GM12878 (cell line): ENCODE data around the gene INVS.

Source experiments
- CTCF ChIP-seq, 3 experiments: IDR thresholded peaks in 2 of 3; conservative IDR thresholded peaks in 1 of 3; 2 replicates each; pipeline ENCODE4 v1.5.1; 2011; ENCODE audit warnings: low read depth in 3 of 3, low read length in 3 of 3, mild to moderate bottlenecking in 3 of 3, control low read depth in 2 of 3, moderate library complexity in 2 of 3, inconsistent platforms in 1 of 3, mixed read lengths in 1 of 3; ENCODE audit not compliant: control insufficient read depth in 2 of 3, insufficient read depth in 1 of 3; ENCODE audit errors: extremely low read depth in 1 of 3
- FOXM1 ChIP-seq: IDR thresholded peaks from 2 replicates; pipeline ENCODE4 v1.6.1; 2012; ENCODE audit warnings: low read depth, mild to moderate bottlenecking, inconsistent platforms, low read length, moderate library complexity
- JUND ChIP-seq: IDR thresholded peaks from 2 replicates; pipeline ENCODE4 v1.6.1; 2012; ENCODE audit warnings: low read depth, mild to moderate bottlenecking, low read length, improper control_type of control experiment, moderate library complexity
- PKNOX1 ChIP-seq: fragments of 450-650 bp; IDR thresholded peaks from 2 replicates; pipeline ENCODE4 v1.6.1; 2016; ENCODE audit warnings: mild to moderate bottlenecking
- POLR2A ChIP-seq: IDR thresholded peaks from 2 replicates; pipeline ENCODE4 v1.6.1; 2011; ENCODE audit warnings: low read depth, mild to moderate bottlenecking, low read length
- RCOR1 ChIP-seq: conservative IDR thresholded peaks from 2 replicates; pipeline ENCODE4 v1.6.1; 2012; ENCODE audit warnings: low read depth, low read length, improper control_type of control experiment
- RFX5 ChIP-seq: IDR thresholded peaks from 2 replicates; pipeline ENCODE4 v1.6.1; 2011; ENCODE audit warnings: low read depth, low read length, improper control_type of control experiment
- SUZ12 ChIP-seq: fragments of 200-600 bp; sonication (generic); IDR thresholded peaks from one replicate; pipeline ENCODE4 v1.6.1; 2018; ENCODE audit warnings: antibody characterized with exemption, mild to moderate bottlenecking; ENCODE audit not compliant: unreplicated experiment
- TARDBP ChIP-seq: IDR thresholded peaks from 2 replicates; pipeline ENCODE4 v1.6.1; 2016; ENCODE audit warnings: borderline replicate concordance

- TF ChIP-seq PKNOX1 (no peak), JUND (no peak), SUZ12 (no peak), CTCF (IDR thresholded peaks at IDR 0.05 in 2 of 3, conservative IDR thresholded peaks at IDR 0.05 in 1 of 3; ENCODE audit: control insufficient read depth in 2 of 3, extremely low read depth in 1 of 3, insufficient read depth in 1 of 3, low read depth in 3 of 3, low read length in 3 of 3) (no peak), FOXM1 (no peak), RCOR1 (no peak), RFX5 (no peak), TARDBP (no peak), POLR2A (no peak)
These were observed 188.1 kb downstream of the INVS start for GRCh38 chr9:100287186-100287585.
